HG03439 (cell line): Measurements from ENCODE around the gene ANKS1A.

Source experiments
- ATAC-seq: cut with Tn5 transposase; IDR thresholded peaks from one replicate; pipeline ENCODE4 v1.9.1; 2021; ENCODE audit warnings: mild to moderate bottlenecking, moderate library complexity; ENCODE audit not compliant: unreplicated experiment

The ANKS1A gene

GRCh38 chr6:35080821-35081425 is 191.9 kb downstream of the ANKS1A start:
- ATAC-seq: no peak

- ATAC-seq: no peak
Measured at GRCh38 chr6:35081426-35081851, 192.4 kb downstream of the ANKS1A start.

GRCh38 chr6:35082046-35082732 is 193.1 kb downstream of the ANKS1A start:
- no peak for ATAC-seq

GRCh38 chr6:35082733-35083403 is 193.8 kb downstream of the ANKS1A start:
- no peak for ATAC-seq

- no peak for ATAC-seq
Measured at GRCh38 chr6:35083507-35083906, 194.5 kb downstream of the ANKS1A start.

DNA sequence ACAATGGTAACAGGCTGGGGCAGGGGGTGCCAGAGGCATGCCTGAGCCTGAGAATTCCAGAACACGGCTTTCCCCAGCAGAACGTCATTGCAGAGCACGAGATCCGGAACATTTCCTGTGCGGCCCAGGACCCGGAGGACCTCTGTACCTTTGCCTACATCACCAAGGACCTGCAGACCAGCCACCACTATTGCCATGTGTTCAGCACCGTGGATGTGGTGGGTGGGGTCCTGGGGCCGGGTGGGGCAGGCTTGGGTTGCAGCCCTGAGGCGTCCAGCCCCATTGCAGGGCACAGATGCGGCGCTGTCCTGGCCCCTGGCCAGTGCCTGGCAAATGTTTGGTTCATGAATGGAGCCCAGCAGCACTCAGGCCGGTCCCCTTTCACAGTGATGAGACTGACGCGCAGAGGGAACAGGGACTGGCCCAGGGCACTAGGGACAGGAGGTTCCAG is 195.0 kb downstream of the ANKS1A start:
- no peak for ATAC-seq

DNA sequence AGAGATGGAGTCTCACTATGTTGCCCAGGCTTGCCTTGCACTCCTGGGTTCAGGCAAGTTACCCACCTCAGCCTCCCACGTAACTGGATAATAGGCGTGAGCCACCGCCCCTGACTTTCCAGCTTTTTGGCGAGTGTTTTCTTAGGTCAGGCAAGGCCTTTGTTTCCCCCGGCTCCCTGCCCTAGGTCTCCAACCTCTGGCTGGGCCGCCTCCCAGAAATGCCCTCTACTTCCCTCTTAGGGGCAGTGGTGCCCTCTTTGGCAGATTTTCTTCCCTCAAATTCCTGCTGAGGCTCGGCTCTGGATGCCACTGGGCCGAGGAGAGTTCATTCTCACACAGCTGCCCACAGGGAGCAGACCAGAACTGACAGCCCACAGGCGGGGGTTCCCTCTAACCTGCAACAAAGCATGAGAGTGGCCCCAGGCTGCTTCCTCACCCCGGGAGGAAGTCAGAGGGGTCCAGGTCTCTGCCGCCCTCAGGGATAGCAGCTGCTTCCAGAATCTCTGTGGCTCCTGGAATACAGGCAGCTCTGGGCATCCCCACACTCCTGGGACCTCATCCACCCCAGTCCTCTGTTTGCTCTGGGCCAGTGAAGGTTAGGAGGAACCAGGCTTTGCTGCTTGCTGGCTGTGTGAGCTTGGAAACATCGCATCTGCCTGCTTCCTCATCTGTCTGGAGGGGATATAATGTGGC is 195.6 kb downstream of the ANKS1A start:
- no peak for ATAC-seq

DNA sequence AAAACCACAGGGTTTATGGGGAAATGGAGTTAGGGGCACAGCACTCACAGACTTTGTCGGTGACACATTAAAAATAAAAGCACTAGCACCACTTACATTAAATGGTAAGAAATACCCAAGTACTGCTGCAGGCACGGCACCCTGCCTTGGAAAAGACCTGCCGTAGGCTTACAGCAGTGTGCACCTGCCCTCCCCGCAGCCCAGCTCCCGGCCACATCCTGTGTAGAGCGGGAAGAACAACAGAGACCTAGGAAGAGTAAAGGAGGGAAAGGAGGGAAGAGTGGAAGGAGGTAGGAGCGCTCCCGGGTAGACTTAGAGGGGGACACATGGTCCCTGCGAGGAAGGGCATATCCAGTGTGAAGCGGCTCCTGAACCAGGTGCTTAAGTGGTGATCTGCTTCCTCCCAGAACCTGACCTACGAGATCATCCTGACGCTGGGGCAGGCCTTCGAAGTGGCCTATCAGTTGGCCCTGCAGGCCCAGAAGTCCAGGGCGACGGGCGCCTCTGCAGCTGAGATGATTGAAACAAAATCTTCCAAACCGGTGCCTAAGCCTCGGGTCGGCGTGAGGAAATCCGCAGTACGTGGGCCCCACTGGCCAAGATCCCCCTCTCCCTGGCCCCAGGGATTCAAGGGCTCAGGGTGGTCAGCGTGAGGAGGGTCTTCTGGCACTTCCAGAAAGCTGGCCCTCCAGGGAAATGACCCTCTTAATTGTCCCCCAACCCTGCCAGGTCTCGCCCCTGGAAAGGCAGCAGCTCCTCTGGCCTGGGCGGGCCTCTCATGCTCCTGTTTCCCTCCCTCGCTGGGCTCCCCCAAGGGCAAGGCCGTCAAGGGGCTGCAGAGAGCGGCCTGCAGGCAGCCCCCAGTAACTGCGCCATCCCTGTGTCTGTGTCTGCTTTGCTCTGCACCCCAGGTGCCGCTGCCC is 196.6 kb downstream of the ANKS1A start:
- ATAC-seq: no peak

DNA sequence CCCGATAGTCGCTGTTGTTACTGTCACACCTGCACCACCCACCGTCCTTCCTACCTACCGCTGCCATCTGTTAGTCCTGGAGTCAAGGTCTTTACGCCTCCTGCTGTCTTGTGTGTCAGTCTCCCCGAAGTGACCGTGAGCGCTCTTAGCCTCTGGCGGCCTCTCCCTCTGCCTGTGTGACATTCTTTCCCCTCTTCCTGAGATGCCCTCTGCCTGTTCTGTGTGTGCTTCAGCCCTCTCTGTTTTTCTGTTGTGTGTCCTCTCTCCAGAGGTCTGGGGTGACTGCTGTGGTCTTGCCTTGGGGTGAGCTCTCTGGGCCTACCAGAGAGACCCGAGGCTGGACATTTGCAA is 197.2 kb downstream of the ANKS1A start:
- ATAC-seq: no peak

GRCh38 chr6:35086636-35087360 is 197.7 kb downstream of the ANKS1A start:
- ATAC-seq: no peak

DNA sequence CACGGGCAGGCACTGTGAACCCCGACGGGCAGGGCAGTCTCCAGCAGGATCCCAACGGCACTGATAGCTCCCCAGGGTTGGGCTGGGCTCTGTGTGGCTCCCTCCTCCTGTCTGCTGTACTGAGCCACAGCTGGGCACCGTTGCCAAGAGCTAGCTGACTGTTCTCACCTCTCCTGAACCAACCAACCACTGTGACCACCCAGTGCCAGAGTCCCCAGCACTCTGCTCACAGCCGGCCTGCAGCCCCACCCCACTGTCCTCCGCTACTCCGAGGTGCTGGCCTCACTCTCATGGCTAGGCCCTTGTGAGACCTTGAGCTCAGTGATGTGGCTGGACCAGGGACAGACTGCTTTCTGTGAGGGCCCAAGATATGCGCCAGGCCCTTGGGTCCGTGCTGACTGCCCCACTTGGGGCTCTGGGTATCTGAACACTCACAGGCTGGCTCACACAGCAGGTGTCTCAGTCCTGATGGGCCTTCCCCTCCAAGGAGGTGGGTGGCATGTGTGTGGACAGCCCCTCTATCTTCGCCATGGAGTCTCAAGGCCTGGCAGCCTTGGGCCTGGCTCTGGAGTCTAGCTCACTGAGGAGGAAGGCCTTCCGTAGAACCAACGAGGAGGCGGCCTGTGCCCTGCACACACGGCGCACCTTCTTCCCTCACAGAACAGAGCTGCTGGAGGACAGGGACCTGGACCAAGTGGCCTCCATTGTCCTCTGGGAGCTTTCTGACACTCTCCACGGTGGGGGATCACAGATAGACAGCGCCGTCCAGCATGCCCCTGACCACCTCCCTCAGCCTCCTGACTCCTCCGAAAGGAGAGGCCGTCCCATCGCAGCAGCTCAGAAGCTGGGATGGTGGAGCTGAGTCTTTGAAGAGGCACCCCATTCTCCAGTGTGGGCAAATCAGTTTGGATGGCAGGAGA is 198.6 kb downstream of the ANKS1A start:
- ATAC-seq: no peak

DNA sequence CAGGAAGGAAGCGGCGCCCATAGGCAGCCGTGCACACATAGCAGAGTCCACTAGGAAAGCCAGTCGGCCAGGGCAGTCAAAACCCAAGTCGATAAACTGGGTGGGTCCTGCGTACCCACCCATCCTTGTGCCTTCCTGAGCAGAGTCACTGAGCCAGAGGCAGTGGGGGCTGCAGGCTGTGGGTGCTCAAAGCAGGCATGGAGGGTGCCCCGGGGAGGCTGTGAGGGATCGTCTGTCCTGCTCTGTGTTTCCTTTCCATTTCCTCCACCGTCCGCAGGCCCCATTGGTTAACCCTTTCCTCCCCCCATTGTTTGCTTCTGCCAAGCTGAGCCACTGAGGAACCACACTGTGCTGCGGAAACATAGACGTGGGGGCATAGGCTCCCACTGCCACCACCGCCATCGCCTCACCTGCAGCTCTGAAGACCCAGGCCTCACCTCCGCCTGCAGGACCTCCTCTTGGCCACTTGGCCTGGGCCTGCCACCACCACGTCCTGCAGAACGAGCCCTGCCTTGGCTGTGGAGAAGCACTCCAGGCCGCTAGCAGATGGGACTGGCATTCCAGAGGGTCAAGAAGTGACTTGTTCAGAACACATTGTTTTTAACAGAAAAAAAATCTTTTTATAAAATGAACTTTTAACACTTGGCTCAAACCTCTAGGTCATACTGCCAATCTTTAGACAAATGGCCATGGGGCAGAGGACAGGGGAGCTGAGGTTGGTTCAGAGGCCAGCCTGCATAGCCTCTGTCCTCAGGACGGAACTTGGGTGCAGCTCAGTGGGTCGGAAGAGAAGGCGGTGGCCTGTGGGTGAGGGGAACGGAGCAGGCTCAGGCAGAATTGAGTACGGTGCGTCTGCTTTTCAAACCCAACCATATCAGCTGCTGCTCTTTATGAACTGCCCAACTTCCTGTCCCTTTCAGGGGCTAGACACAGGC is 199.5 kb downstream of the ANKS1A start:
- no peak for ATAC-seq

DNA sequence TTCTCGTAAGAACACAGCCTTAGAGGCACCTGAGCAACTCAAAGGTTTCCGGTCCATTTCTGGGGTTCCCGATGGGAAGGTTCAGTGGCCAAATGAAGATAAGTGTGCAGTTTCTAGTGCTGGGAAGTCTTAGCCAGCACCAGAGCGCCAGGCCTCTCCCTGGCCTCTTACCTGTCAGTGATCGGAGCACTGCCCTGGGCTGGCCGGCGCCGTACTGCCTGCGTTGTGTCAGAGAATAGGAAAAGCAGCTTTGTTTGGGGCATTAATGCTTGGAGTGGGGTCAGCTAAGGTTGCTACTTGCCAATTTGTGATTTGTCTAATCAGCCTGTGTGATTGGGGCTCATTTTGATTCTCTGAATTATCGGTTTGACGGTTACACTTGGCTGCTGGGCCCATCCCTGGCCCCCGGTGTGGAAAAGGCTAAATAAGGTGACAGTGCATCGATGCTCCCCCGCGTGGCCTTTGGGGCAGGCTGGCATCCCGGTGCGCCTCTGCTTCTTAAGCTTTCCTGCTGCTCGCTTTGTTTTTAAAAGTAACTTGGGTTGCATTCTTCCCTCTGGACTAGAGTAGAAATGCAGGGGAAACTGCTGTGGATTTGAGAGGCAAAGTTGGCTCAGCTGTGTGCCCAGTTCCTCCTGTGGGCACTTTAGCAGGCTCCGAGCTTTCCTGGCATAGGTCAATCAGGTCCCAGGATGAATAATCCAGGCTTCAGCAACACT is 200.3 kb downstream of the ANKS1A start:
- ATAC-seq: no peak

DNA sequence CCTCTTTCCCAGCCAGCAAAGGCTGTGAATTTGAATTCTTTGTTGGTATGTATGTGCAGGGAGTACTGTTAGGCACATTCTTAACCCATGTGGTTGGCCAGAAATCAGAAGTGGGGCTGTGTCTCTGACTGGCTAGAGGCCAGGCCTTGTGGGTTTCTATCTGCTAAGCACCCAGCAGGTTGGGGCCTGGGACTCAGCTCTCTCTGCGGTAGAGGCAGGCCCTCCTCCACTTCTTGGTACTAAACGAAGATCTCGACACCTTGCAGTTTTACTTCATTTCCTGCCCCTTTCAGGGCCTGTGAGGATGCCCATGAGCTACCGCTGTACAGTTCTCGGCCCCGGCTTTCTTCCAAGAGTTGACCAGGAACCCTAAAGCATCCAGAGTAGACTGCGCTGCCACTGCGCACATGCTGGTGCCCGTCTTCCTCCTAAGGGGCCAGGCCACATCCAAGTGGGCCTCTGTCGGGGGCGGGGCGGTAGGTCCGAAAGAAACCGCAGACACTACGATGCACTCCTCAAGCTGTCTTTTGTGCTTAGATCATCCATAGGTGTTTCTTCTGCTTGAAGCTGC is 201.0 kb downstream of the ANKS1A start:
- no peak for ATAC-seq

- no peak for ATAC-seq
Measured at GRCh38 chr6:35090734-35091133, 201.7 kb downstream of the ANKS1A start.

- ATAC-seq: no peak
Measured at GRCh38 chr6:35091346-35092083, 202.5 kb downstream of the ANKS1A start.
